Central memory CD4-positive, alpha-beta T cell (primary cell): ENCODE data around the gene TLE2.

Experiments
- DNase-seq: peaks from one replicate; pipeline ENCODE4 v3.0.0; 2022

TLE2 gene

DNA sequence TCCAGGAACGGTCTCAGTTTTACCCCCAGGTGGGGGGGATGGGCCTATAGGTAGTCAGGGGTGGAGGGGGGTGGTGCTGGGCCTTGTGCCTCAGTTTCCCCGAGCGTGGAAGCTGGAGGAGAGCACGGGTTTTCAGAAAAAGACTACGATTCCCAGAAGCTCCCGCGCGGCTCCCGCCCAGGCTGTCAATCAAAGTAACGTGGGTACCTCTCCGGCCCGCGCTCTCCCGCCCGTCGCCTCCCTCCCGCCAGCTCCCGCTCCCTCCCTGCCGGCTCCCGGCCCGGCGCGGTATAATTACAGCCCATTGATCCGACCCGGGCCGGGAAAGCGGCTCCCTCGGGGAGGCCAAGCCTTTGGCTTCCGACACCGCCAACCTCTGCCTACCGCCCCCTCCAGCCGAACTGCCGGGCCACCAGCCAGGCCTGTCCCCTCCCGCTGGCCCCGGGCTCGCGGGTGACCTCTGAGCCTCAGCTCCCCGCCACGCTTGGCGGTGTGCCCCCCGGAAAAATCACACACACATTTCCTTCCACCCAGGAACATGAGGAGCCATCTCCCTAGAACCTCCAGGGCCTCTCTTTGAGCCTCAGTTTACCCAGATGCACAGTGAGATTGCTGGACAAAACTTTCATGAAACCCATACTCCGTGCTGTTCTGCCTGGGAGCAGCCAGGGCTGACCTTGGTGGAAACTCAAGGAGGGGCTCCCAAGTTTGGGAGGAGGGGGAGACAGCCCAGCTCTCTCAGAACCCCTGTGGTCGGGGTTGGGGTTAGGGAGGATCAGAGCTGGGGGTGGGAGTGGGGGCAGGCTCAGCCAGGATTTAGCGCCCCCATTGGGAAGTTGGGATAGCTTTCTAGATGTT is 7.3 kb upstream of the TLE2 start:
- DNase-seq, result peak; percentile 77

DNA sequence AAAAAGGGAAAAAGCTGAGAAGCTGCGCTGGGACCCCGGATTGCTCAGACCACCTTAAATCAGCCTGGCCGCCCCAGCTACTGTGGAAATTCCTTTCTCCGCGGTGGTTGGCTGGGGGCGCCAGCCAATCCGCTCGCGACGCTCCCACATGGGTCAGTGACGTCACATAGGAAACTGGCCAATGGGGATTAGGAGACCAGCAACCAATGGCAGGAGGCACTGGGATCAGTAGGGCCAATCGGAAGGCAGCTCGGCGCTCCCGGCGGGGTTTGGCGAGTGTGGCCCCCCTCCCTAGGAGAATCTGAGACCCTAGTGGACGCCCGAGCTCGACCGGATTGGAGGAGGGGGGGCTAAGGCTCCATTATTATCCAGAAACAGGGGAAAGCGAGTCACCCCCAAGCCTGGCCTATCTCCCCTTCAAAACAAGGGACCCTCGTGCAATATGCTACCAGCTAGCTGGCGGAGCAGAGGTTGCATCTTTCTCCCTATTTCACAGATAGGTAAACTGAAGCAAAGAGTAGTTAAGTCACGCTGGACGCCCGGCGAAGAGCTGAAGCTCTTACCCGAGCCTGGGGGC is 6.5 kb upstream of the TLE2 start:
- peak; percentile 95 for DNase-seq

- DNase-seq, result peak; percentile 41
Measured at GRCh38 chr19:3034656-3035541, 5.8 kb upstream of the TLE2 start.

DNA sequence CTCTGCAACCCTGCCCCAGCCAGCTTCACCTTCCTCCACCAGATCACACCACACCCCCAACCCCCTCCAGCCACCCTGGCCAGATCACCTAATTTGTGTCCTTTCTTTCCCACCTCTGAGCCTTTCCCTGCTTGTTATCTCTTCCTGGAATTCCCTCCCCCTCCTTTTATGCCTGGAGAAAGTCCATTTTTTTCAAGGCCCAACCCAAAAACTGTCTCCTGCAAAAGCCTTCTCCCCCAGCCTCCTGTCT is 5.3 kb upstream of the TLE2 start:
- DNase-seq, result no peak

GRCh38 chr19:3033595-3034405 is 4.7 kb upstream of the TLE2 start:
- no peak for DNase-seq

DNA sequence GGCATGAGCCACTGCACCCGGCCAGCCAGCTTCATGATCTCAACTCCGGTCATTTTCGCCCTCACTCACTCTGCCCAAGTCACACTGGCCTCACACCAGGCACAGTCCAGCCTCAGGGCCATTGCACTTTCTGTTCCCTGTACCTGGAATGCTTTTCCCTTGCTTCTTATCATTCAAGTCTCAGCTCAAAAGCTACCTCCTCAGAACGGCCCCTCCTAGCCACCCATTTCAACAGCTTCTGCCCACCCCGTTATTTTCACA is 2.5 kb upstream of the TLE2 start:
- DNase-seq, result no peak

- DNase-seq, result no peak
Measured at GRCh38 chr19:3028305-3029064, 595 bp downstream of the TLE2 start.

DNA sequence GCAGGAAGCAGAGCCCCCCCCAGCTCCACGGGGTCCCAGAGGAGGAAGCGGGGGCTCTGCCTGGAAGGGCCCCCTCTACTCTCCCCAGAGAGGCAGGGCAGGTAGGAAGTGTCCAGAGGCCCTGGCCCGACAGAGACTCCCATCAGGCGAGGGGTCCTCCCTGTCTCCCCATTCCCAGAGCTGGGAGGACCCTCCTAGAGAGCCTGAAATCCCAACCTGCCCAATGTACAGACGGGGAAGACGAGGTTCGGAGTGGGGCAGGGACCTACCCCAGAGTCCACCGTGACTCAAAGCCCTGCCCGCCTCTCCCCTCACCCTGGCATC is 1.1 kb downstream of the TLE2 start:
- no peak for DNase-seq

- DNase-seq, result no peak
Measured at GRCh38 chr19:3027292-3027691, 1.8 kb downstream of the TLE2 start.

DNA sequence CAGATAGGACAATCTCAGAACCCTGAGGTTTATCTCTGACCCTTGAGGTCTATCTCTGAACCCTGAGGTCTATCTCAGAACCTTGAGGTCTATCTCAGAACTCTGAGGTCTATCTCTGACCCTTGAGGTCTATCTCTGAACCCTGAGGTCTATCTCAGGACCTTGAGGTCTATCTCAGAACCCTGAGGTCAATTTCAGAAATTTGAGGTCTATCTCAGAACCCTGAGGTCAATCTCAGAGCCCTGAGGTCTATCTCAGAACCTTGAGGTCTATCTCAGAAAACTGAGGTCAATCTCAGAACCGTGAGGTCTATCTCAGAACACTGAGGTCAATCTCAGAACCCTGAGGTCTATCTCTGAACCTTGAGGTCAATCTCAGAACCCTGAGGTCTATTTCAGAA is 2.3 kb downstream of the TLE2 start:
- DNase-seq, result no peak

DNA sequence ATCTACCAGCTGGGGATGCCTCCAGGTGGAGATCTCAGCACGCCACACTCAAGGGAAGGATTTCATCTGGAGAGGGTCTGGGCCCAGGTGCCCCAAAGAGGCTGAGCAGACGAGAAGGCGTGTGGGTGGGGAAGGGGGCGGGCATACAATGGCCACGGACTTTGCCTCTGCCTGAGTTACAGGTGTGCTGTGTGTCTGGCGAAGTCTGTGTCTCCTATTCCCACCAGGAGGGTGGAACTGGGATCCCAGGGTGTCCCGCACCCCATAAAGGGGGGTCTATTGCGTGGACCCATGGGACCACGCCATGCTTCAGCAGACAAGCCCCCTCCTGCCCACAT is 3.6 kb downstream of the TLE2 start:
- no peak for DNase-seq

DNA sequence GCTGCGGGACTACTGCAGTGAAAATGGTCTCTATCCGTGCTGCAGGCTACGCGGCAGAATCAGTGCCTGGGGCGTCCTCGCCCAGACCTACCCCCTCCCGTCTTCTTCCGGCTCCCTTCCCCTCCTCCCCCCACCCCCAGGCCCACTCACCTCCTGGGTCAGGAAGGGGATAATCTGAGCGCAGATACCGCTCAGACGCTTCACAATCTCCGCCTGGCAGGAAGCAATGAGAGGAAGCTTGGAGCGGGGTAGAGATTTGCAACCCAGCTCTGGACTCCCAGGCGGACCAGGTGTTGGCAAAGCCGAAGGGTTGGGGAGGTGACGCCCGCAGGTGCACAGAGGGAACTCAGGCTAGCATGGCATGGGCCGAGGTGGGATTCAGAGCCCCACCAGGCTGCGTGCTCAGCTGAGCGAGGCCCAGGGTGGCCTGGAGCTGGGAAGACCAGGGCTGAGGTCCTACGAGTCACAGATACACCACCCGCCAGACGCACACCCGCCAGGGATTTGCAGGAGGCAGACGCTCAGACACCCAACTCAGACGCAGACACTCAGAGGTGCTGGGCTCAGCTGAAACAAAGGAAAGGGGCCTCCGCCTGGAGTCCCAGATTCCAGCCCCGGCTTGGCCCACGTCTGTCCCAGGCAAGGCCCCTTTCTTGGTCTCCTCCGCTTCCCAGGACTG is 4.1 kb downstream of the TLE2 start:
- DNase-seq, result no peak

DNA sequence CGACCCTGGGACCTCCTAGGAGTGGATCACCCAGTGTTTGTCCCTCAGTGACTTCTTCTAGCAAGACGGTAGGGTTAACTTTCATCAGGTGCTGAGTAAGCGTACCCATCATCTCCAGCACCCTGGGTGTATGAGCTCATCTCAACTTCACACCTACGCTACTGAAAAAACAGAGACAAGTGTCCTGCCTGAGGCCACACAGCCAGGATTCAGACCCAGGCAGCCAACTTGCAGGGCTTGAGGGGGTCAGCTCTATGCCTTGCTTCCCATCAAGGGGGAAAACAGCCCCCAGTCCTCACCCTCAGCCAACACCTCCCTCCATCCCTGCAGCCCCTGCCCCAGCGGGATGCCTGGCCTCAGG is 4.6 kb downstream of the TLE2 start:
- DNase-seq, result no peak

- no peak for DNase-seq
Measured at GRCh38 chr19:3020321-3020960, 8.6 kb downstream of the TLE2 start.

DNA sequence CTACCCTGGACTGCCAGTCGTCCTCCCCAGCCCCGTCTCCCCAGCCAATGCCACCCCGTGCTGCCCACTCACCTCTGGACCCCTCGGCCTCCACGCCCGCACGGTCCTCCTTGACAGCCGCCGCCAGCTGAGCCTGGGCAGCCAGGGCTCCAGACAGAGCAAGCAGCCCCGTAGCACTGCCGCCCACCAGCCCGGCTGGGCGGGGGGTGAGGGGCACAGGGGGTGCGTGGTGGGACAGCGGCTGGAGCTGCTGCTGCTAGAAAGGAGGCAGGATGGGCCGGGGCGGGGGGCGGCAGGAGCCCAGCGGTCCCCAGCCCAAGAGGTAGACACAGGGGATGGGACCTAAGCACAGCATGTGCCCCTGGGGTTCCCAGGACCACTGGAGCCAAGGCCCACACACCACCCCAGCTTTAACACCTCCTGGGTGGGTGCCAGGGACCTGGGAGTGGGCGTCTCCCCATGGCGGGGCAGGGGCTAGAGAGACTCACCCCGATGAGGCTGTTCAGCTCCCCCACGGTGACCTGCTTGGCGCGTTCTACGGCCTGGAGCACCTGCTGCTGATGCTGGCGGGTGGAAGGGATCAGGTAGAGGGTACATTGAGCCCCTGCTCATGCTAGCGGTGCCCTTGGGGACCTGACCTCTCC is 9.7 kb downstream of the TLE2 start:
- no peak for DNase-seq

- no peak for DNase-seq
Measured at GRCh38 chr19:3017923-3018322, 11.2 kb downstream of the TLE2 start.

DNA sequence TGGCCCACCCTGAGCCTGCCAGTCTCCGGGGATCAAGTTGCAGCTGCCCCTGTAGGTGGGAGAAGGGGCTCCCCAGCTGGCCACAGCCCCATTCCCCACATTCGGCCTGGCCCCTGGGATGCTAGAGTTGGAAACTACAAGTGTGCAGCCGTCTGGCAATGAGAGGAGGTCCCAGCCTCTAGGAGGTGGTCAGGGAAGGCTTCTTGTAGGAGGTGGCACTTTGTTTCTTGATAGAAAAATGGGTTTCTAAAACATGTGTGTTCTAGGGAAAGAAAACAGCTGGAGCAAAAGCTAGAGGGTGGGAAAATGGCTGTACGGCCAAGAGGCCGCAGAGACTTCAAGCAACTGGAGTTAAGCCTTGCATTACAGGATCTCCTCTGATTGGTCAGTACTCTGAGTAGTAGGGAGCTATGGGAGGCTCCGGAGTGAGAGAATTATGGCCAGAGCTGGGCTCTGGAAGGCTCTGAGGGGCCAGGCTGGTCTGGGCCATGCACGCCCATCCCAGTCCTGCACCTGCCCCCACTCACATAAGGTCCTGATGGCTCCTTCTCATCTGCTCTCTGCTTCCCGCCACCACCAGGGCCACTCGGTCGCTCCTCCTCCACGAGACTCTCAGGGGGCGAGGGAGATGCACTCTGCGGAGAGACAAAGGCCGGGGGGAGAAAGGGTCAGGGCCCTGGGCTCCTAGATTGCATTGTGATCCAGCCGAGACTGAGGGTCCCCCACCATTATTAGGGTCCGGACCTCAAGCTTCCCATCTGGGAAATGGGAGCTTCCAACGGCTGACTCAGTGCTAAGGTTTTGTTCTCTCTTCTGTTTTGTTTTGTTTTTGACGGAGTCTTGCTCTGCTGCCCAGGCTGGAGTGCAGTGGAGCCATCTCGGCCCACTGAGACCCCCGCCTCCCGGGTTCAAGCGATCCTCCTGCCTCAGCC is 13.7 kb downstream of the TLE2 start:
- DNase-seq, result no peak

DNA sequence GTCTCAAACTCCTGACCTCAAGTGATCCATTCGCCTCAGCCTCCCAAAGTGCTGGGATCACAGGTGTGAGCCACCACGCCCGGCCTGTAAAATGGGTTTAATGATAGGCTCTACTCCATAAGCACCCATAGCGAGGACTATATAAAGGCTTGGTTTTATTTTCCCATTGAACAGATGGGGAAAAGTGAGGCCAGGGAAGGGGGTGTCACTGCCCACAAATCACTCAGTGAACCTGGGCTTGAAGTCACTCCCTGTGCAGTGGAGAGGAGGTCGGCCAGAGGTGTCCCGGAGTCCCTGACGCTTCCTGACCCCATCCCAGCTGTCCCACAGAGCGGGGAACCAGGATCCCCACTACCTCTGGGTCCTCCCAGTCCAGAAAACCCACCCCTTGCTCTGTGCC is 14.9 kb downstream of the TLE2 start:
- DNase-seq, result no peak

DNA sequence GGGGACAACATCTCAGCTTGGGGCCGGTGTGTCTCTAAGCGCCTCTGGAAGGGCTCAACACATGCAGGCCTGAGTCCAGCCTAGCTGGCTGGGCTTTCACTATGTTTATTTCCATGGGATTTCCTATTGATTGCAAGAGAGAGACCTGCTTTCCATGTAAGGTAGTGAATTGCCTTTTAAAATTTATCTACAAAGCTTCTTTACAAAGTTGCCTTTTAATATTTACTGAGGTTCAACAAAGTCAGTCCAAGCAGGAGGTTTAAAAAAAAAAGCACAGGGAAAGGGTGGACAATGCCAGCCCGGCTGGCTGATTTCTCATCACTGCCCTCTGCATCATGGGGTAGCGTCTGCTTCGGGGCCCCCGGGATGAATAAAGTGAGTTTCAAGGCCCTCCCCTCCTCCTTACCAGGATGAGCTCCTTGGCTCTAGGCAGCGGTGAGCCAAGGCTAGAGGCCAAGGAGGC is 15.8 kb downstream of the TLE2 start:
- no peak for DNase-seq

DNA sequence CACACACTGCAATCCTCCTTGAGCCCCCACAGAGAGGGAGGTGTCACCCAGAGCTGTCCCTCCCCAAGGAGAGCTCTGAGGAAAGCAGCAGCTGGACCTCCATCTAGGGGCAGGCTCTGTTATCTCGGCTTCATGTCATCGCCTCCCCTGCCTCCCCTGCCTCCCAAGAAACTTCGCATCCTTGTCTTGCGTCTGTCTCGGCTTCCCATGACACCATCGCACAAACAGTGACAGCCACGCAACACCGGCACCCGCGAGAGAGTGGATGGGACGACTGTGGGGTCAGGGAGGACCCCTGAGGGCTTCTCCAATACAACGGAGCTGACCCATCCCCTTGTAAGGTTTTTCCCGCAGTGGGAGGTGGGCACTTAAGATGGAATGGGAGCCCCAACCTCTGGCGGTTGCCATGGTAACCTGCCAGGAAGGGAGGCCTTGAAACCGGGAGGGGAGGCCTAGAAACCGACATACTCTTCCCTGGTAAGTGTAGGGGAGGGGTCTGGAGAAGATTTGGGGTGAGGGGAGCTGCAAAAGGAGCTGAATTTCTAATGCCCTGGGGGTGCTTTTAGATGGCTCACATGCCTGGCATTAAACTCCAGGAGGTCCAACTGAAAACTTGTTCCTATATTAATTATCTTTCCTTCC is 16.3 kb downstream of the TLE2 start:
- no peak for DNase-seq
